HG03159 (cell line): Measurements from ENCODE around the gene MAEA.

Experiments used
- ATAC-seq: cut with Tn5 transposase; IDR thresholded peaks from one replicate; pipeline ENCODE4 v1.9.1; 2021; ENCODE audit warnings: mild to moderate bottlenecking, moderate library complexity; ENCODE audit not compliant: unreplicated experiment

MAEA gene

GRCh38 chr4:1298461-1298860, 8.8 kb downstream of the MAEA start:
- ATAC-seq: no peak

GRCh38 chr4:1299301-1299860, 9.7 kb downstream of the MAEA start:
- no peak for ATAC-seq

- ATAC-seq: no peak
Observed at GRCh38 chr4:1300466-1301455, 11.1 kb downstream of the MAEA start.

- no peak for ATAC-seq
Observed at GRCh38 chr4:1302159-1302558, 12.5 kb downstream of the MAEA start.

GRCh38 chr4:1305261-1305711, 15.6 kb downstream of the MAEA start:
- no peak for ATAC-seq

- ATAC-seq: no peak
Observed at GRCh38 chr4:1305781-1306455, 16.2 kb downstream of the MAEA start.

GRCh38 chr4:1307951-1308735, 18.5 kb downstream of the MAEA start:
- no peak for ATAC-seq

GRCh38 chr4:1309261-1310010, 19.7 kb downstream of the MAEA start:
- ATAC-seq: peak; percentile 80

- no peak for ATAC-seq
Observed at GRCh38 chr4:1310031-1310795, 20.5 kb downstream of the MAEA start.

- no peak for ATAC-seq
Observed at GRCh38 chr4:1310796-1311631, 21.3 kb downstream of the MAEA start.

- ATAC-seq: no peak
Observed at GRCh38 chr4:1312821-1313640, 23.3 kb downstream of the MAEA start.

GRCh38 chr4:1315306-1315705, 25.6 kb downstream of the MAEA start:
- ATAC-seq: no peak

- no peak for ATAC-seq
Observed at GRCh38 chr4:1315836-1316536, 26.3 kb downstream of the MAEA start.

GRCh38 chr4:1316537-1317168, 27.0 kb downstream of the MAEA start:
- no peak for ATAC-seq

- no peak for ATAC-seq
Observed at GRCh38 chr4:1317177-1318045, 27.7 kb downstream of the MAEA start.

GRCh38 chr4:1318046-1318375, 28.3 kb downstream of the MAEA start:
- no peak for ATAC-seq
